ENCODE results near the gene CNTN4.

GRCh38 chr3:2713923-2714322 is 615.3 kb downstream of the CNTN4 start:
- no peak for TF ChIP-seq EZH2 (IDR thresholded peaks at IDR 0.05; ENCODE audit: insufficient read depth, low read length)
- peak; percentile 7 for TF ChIP-seq CTCF (IDR thresholded peaks at IDR 0.05; ENCODE audit: insufficient read depth, low read depth, low read length)
